ENCODE results near the gene MAST4. TPM values are rescaled to one million over a fixed set of nuclear protein-coding genes. Genes with fewer than 3 reads are reported as not detected.

Gene MAST4
- polyA plus RNA-seq, 2 of the 4 experiments (the other 2 are of a cell fraction): 1.2 to 5.8 TPM

- ChIA-PET CTCF (interaction anchor here (1.0 to 1.9 kb wide), 3 partner anchors 9 to 26 kb away, joined by 3 to 7 read pairs (median 5); no protein-coding TSS in a partner anchor), POLR2A (no interaction called here)
- TF ChIP-seq HOXA7 (CRISPR knock-in tag; IDR thresholded peaks at IDR 0.05) (no peak), ATOH8 (CRISPR knock-in tag; IDR thresholded peaks at IDR 0.05; ENCODE audit: low read depth) (no peak), FOSB (CRISPR knock-in tag; IDR thresholded peaks at IDR 0.05) (no peak), ZFP36 (IDR thresholded peaks at IDR 0.05; ENCODE audit: borderline replicate concordance, partially characterized antibody) (no peak), BCL3 (IDR thresholded peaks at IDR 0.05) (no peak), RNF2 (IDR thresholded peaks at IDR 0.05; ENCODE audit: borderline replicate concordance, low read depth) (no peak), MAX (IDR thresholded peaks at IDR 0.05) (no peak), CHD2 (IDR thresholded peaks at IDR 0.05; ENCODE audit: low read length, partially characterized antibody) (no peak), HES2 (IDR thresholded peaks at IDR 0.05) (no peak), TFCP2L1 (CRISPR knock-in tag; IDR thresholded peaks at IDR 0.05) (no peak), EP300 (IDR thresholded peaks at IDR 0.05) (no peak), HOXB5 (CRISPR knock-in tag; IDR thresholded peaks at IDR 0.05) (no peak)
- Histone ChIP-seq H3K4me3 (no peak overlapping the region), H3K4me1 (peaks cover 38% of the 10 kb centered on the region), H3K27ac (0 out of 6 replicates have a peak overlapping the region, but pooled peaks of 1 of the 2 experiments have one; percentile 4), H3K9me3 (no peaks in the 10 kb centered on the region), H3K4me2 (no peak overlapping the region)
- ATAC-seq (no peak), DNase-seq (ENCODE audit: low read depth in 1 of 2, low spot score in 1 of 2) (no peak), FAIRE-seq (no peak)
- WGBS (ENCODE audit: missing lambda C conversion rate): 87% methylated on average over 4 of the region's 4 CpGs
These were observed 293.3 kb downstream of the MAST4 start for GRCh38 chr5:66889524-66889923.

- Histone ChIP-seq H3K27ac (peak overlapping the region; percentile 51 to 66), H3K4me1 (peaks cover 22% of the 10 kb centered on the region), H3K9me3 (no peaks in the 10 kb centered on the region), H3K4me2 (peak overlapping the region; percentile 44), H3K4me3 (no peak overlapping the region)
- POLR2A ChIA-PET: interaction anchor here (1.3 kb wide), 1 partner anchor 68 kb away, joined by 4 read pairs; no protein-coding TSS in a partner anchor
- no peak for TF ChIP-seq CHD2 (IDR thresholded peaks at IDR 0.05; ENCODE audit: low read length, partially characterized antibody)
- no peak for TF ChIP-seq USF2 (IDR thresholded peaks at IDR 0.05)
- no peak for TF ChIP-seq RNF2 (IDR thresholded peaks at IDR 0.05; ENCODE audit: borderline replicate concordance, low read depth)
- TF ChIP-seq FOSL2 (IDR thresholded peaks at IDR 0.05): no peak
- TF ChIP-seq FOSL2 (CRISPR knock-in tag; IDR thresholded peaks at IDR 0.05): peak; percentile 24; the same call in 1 of the 2 replicates
- no peak for TF ChIP-seq ESRRA (IDR thresholded peaks at IDR 0.05; ENCODE audit: borderline replicate concordance, low read length)
- TF ChIP-seq POLR2AphosphoS2 (conservative IDR thresholded peaks at IDR 0.05; ENCODE audit: low read length): no peak
- TF ChIP-seq CEBPB (IDR thresholded peaks at IDR 0.05): peak; percentile 16 to 18; a peak in 1 of 4 replicates
- no peak for TF ChIP-seq HOXA7 (CRISPR knock-in tag; IDR thresholded peaks at IDR 0.05)
- no peak for TF ChIP-seq ZC3H11A (IDR thresholded peaks at IDR 0.05)
- TF ChIP-seq MYC (IDR thresholded peaks at IDR 0.05; ENCODE audit: borderline replicate concordance, low read length): peak; percentile 23; the same call in 1 of the 2 replicates
- TF ChIP-seq HES2 (IDR thresholded peaks at IDR 0.05): no peak
- TF ChIP-seq NR3C1 (IDR thresholded peaks at IDR 0.05): no peak
- no peak for TF ChIP-seq CBX8 (IDR thresholded peaks at IDR 0.05)
- no peak for TF ChIP-seq TFCP2L1 (CRISPR knock-in tag; IDR thresholded peaks at IDR 0.05)
- TF ChIP-seq ZSCAN20 (CRISPR knock-in tag; IDR thresholded peaks at IDR 0.05): no peak
- CTCF ChIA-PET: interaction anchor here (0.6 to 1.9 kb wide), 6 partner anchors 7 to 266 kb away, joined by 3 to 7 read pairs (median 3); no protein-coding TSS in a partner anchor
- DNase-seq (ENCODE audit: low read depth in 1 of 2, low spot score in 1 of 2): peak in 1 of 2 experiments; percentile 51
- peak; percentile 54 to 83; a peak in 4 of 6 replicates for ATAC-seq
- WGBS (ENCODE audit: missing lambda C conversion rate): 37% methylated on average over 3 of the region's 3 CpGs
- FAIRE-seq: no peak
These were observed 295.2 kb downstream of the MAST4 start for GRCh38 chr5:66891184-66891925.

All from A549 (cell line).